GM21529 (cell line): ENCODE data around the gene NNMT.

Source experiments
- ATAC-seq: cut with Tn5 transposase; IDR thresholded peaks from one replicate; pipeline ENCODE4 v1.9.1; 2021; ENCODE audit not compliant: unreplicated experiment

The NNMT gene

GRCh38 chr11:114282488-114282887 lies 13.7 kb upstream of the NNMT start:
- ATAC-seq = no peak

DNA sequence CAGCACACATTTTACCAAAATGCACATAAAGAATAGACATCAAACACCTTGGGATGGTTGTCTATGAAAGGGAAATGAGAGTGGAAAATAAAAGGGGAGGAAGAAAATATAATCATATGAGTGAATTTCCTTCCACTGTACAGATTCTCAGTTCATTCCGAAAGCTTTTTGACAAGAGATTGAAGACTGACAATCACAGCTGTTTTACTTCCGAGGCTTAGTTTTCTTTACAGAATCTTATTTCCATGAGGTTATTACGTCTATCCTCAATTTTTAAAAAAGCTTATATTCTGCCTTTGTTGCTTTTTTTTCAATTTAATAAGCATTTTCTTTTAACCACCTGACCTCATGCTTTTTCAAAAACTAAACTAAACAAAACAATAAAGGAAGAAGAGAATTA lies 12.8 kb upstream of the NNMT start:
- no peak for ATAC-seq

DNA sequence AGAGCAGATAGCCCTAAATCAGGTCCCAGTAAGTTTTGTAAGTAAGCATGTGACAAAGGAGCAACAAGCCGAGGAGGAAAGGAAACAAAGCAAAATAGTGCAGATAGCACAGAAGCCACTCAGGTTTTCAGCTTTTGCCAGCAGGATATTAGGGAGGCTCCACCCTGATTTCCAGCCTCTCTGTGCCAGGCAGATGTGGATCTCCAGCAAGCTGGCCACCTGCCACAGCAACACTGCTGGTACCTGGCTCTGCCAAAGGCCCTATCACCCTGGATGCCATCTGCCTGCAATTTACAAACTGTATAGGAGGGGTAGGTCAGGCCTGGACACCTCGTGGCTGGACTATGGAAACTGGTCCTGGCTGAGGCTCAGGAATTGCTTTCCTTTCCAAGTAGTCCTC lies 12.2 kb upstream of the NNMT start:
- ATAC-seq = no peak

GRCh38 chr11:114284914-114285313 lies 11.3 kb upstream of the NNMT start:
- no peak for ATAC-seq

DNA sequence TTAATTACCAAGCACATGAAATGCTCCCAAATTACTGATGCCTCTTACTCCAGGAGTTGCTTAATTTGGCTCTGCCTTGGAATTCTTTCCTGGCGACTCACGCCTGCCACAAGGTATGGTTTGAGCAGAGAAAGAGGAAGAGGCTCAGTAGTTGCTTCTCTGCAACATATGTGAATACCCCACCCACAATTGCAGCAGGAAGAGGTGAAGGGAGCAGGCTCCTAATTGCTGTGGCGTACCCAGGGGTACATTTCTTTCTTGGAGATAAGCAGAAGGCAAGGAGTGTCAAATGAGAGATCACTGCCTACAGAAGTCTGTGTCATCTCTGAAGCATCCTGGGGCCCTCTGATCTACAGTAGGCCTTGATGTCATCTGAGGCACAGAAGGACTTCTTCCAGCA lies 10.6 kb upstream of the NNMT start:
- no peak for ATAC-seq

DNA sequence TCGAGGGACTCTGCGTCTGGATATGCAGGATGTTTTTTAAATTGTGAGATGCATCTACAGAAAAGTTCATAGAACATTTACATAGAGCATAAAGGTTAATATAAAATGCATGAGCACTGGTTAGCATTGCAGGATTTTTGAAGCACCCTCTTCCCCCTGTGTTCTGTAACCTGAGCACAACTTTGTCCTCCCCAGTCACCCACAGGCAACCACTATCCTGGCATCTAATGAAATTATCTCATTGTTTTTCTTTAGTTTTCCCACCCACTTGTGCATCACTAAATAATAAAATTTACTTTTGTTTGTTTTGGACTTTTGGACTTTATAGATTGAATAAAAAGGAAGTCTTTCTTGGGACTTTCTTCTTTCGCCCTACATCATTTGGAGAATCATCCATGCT lies 10.0 kb upstream of the NNMT start:
- ATAC-seq = no peak

DNA sequence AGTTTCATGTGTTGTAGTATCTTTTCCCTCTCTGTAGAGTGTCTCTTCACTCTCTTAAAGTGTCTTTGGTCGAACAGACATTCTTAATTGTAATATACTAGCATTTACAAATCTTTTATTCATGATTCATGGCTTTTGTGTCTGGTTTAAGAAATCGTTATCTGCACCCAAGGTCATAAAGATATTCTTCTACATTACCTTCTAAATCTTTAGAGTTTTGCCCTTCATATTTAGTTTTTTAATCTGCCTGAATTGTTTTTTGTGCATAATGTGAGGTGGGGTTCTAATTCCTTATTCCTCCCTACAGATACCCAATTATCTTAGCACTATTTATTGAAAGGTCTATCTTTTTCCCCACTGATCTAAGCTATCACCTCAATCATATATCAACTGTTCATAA lies 9.0 kb upstream of the NNMT start:
- ATAC-seq = no peak

DNA sequence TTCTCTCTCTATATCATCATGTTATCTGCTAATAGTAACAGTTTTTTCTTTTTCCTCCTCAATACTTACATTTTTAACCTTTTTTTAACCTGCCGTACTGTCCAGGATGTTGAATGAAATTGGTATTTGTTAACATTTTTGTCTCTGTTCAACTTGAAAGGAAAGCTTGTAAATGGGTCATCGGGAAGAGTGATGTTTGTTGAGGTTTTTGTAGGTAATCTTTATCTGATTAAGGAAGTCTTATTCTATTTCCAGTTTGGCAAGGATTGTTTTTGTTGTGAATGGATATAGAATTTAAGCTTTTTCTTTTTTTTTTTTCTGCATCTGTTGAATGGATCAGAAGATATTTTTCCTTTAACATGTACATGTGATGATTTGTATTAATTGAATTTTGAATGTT lies 8.1 kb upstream of the NNMT start:
- ATAC-seq = no peak

DNA sequence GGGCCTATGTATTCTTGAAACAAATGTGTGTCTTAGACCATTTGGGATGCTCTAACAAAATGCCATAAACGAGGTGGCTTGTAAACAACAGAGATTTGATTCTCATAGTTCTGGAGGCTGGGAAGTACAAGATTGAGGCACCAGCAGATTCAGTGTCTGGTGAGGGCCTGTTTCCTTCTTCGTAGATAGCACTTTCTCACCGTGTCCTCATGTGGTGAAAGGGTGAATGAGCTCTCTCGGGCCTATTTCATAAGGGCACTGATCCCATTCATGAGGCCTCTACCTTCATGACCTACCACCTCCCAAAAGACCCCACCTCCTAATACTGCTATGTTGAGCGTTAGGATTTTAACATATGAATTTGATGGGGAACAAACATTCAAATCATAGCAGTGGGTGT lies 6.4 kb upstream of the NNMT start:
- ATAC-seq = no peak

GRCh38 chr11:114290503-114291235 lies 5.5 kb upstream of the NNMT start:
- ATAC-seq = no peak

DNA sequence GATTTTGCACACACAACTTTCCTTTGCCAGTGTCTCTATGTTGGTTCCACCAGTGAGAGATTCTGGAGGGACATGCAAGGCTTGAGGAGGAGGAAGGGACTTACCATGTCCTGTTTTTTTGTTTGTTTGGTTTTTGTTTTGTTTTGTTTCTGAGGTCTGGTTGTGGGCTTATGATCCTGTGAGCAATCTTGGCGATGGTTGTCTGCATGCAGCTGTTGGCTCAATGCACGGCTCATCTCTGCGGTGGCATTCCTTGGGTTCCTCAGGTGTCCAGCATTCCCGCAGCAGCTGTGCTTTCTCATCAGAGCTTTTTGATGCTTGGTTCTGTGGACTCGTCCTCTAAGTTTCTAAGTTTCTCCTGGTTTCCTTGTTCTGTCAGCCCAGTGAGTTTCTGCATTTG lies 4.8 kb upstream of the NNMT start:
- ATAC-seq = no peak

GRCh38 chr11:114291842-114292680 lies 4.1 kb upstream of the NNMT start:
- ATAC-seq = no peak

- ATAC-seq = no peak
Measured at GRCh38 chr11:114293201-114293711, 2.9 kb upstream of the NNMT start.

DNA sequence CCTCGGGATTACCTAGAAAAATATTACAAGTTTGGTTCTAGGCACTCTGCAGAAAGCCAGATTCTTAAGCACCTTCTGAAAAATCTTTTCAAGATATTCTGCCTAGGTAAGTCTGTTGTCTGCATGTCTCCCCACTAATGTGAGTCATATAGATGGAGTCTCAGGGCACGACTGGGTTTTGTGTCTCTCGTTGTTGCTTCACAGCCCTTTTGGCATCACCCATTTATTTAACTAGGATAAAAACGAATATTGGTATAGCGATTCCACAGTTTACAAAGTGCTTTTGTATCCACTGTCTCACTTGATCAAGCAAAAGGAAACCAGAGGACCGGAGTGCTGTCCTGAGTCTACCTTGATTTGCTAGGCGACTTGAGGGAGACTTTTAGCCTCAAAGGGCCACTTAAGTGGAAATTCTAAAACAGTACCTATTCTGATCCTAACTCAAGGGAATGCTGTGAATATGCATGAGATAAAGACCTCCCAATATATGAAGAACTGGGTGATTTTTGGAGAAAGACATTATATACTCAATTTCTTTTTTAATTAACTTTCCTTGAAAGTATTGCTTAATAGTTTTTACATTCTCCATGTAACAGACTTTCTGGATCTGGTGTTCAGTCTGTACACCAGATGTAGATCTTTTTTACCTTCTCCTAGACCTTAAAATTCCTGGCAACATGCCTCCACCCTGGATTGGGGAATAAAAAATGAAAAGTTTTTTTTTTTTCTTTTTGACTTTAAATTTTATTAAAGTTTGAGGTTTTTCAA lies 590 bp downstream of the NNMT start:
- no peak for ATAC-seq

DNA sequence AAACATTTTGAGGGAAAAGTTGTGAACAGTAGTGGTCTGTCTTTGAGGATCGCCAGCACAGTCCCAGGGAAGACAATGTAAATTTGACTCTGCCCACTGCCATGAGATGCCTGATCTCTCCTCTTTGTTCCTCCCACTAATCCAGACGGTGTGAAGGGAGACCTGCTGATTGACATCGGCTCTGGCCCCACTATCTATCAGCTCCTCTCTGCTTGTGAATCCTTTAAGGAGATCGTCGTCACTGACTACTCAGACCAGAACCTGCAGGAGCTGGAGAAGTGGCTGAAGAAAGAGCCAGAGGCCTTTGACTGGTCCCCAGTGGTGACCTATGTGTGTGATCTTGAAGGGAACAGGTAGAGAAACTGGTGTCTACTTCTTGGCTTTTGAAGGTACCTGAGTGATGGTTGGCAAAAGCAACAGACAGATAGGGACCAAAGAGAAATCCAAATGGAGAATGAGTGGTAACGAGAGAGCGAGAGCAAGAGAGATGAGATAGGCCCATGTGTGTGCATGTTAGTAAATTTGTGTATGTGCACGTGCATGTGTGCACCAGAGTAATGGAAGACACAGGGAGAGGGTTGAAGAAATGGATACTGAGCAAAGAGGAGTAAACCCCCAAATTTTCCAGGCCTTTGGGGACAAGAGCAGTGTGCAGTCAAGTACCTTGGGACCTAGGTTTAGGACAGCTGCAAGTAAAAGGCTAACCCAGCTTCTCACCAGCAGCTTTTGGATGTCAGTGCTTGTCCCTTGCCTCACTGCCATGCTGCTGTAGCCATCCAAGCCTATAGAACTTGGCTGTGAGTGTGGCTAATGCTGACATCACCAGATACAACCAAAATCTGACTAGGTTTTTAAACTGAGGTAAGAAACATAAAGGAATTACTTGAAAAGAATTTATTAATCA lies 1.9 kb downstream of the NNMT start:
- no peak for ATAC-seq

DNA sequence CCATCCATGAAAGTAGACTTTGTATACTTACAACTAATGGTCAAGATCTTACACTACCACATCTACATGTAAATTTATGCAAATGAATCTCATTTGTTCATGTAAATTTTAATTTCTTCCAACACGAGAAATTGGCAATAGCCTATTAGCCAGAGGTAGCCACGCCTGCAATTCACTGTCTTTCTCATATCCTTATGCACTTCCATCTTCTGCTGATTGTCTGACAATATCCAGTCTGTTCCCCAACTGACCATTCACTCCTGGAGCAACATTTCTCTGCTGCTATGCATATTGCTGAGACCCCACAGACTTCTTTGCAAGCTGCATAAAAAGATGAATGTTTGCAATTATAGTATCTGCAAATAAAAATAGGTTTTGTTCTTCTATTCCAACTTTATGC lies 2.5 kb downstream of the NNMT start:
- no peak for ATAC-seq

DNA sequence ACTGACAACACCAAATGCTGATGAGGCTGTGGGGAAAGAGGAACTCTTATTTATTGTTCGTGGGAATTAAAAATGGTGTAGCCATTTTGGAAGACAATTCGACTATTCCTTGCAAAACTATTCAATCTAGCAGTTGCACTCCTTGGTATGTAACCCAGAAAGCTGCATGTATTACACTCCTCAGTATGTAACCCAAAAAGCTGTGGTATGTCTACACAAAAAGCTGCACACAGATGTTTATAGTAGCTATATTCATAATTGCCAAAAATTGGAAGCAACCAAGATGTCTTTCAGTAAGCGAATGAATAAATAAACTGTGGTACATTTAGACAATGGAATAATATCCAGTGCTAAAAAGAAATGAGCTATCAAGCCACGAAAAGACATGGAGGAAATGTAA lies 4.9 kb downstream of the NNMT start:
- no peak for ATAC-seq

DNA sequence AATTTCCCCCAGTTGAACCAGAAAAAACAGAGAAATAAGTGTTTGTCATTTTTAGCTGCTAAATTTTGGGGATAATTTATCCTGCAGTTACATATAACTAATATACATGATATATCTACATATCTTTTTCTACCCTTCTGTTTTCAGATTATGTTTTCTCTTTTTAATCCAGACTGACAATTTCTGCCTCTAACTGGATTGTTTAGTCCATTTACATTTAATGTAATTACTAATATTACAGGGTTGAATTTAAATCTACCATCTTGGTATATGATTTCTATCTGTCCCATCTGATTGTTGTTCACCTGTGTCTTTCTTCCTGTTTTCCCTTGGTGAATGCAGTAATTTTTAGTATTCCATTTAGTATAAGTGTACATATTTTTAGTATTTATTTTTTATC lies 5.7 kb downstream of the NNMT start:
- no peak for ATAC-seq

DNA sequence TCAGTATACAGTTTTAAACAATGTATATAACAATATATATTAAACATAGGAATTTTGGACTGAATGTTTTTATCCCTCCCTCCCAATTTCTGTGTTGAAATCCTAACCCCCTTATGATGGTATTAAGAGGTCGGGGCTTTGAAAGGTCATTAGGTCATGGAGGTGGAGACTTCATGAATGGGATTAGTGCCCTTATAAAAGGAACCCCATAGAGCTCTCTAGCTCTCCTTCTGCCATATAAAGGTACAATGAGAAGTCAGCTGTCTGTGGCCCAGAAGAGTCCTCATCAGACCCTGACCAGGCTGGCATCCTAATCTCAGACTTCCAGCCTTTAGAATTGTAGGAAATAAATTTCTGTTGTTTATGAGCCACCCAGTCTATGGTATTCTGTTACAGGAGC lies 6.5 kb downstream of the NNMT start:
- no peak for ATAC-seq

DNA sequence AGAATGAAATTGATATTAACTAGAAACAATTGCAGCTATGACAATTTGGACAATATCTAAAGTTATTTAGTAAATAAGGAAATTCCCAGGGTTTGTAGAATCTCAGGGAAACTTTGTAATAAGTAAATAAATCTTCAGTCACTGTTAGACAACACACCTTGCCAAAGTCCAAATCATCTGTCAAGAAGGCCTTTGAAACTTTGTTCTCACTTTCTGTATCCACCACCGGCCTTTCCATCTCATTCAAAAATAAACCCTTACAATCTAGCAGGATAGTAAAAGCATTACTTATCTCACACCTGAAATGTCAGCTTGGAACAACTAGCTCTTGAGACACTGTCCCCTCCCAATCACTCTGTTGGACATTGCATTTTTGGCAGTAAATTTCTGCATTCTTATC lies 7.9 kb downstream of the NNMT start:
- ATAC-seq = no peak

- no peak for ATAC-seq
Measured at GRCh38 chr11:114304969-114305368, 8.8 kb downstream of the NNMT start.
